Mesenchymal stem cell (in vitro differentiated cells and primary cell): Measurements from ENCODE around the gene DNAJC10.
"Not testable (repeated sequence)": the region's sequence is repeated elsewhere in the genome, so short reads cannot be mapped to it uniquely, and the experiment has no call there.

Source experiments
- DNase-seq: peaks from one replicate; pipeline ENCODE4 v3.0.0-alpha.2; 2013
- H2AFZ ChIP-seq: one replicate; pipeline ENCODE4 v1.6.1; 2013; ENCODE audit warnings: low read depth, mild to moderate bottlenecking, control low read depth, inconsistent platforms, low read length, moderate library complexity
- H2AK5ac ChIP-seq: 2 replicates; pipeline ENCODE4 v1.6.1; 2013; ENCODE audit warnings: low read length, moderate library complexity, mild to moderate bottlenecking, inconsistent platforms; ENCODE audit not compliant: severe bottlenecking
- H2BK120ac ChIP-seq: one replicate; pipeline ENCODE4 v1.6.1; 2013; ENCODE audit warnings: low read depth, mild to moderate bottlenecking, inconsistent platforms, low read length, moderate library complexity
- H2BK12ac ChIP-seq, 2 experiments: one replicate each; pipeline ENCODE4 v1.6.1; 2013; ENCODE audit warnings: inconsistent platforms in 2 of 2, low read length in 2 of 2, mild to moderate bottlenecking in 2 of 2, moderate library complexity in 2 of 2, control low read depth in 1 of 2
- H2BK15ac ChIP-seq: one replicate; pipeline ENCODE4 v1.6.1; 2013; ENCODE audit warnings: mild to moderate bottlenecking, low read depth, inconsistent platforms; ENCODE audit not compliant: poor library complexity, severe bottlenecking
- H2BK5ac ChIP-seq: 2 replicates; pipeline ENCODE4 v1.6.1; 2013; ENCODE audit warnings: low read depth, mild to moderate bottlenecking, low read length, control low read depth, inconsistent platforms; ENCODE audit not compliant: poor library complexity, severe bottlenecking
- H3K14ac ChIP-seq, 2 experiments: one replicate each; pipeline ENCODE4 v1.6.1; 2013; ENCODE audit warnings: inconsistent platforms in 2 of 2, low read length in 2 of 2, control low read depth in 1 of 2, mild to moderate bottlenecking in 1 of 2, moderate library complexity in 1 of 2
- H3K18ac ChIP-seq, 2 experiments: one replicate each; pipeline ENCODE4 v1.6.1; 2013; ENCODE audit warnings: inconsistent platforms in 2 of 2, low read length in 2 of 2, control low read depth in 1 of 2, low read depth in 1 of 2, mild to moderate bottlenecking in 1 of 2
- H3K23ac ChIP-seq, 2 experiments: one replicate each; pipeline ENCODE4 v1.6.1; 2013; ENCODE audit warnings: inconsistent platforms in 2 of 2, low read length in 2 of 2, mild to moderate bottlenecking in 2 of 2, moderate library complexity in 2 of 2, control low read depth in 1 of 2
- H3K27ac ChIP-seq: 2 replicates; pipeline ENCODE4 v1.5.1; 2013; ENCODE audit warnings: mild to moderate bottlenecking, moderate library complexity, low read length, control low read depth, inconsistent platforms; ENCODE audit not compliant: poor library complexity, severe bottlenecking
- H3K27me3 ChIP-seq, 2 experiments: 2 replicates each; pipeline versions ENCODE4 v1.6.1 to v1.7.0; 2013; ENCODE audit warnings: low read length in 2 of 2, mild to moderate bottlenecking in 2 of 2, moderate library complexity in 2 of 2, control low read depth in 1 of 2, inconsistent platforms in 1 of 2; ENCODE audit not compliant: control insufficient read depth in 1 of 2, insufficient read depth in 1 of 2
- H3K36me3 ChIP-seq, 2 experiments: 2 replicates each; pipeline versions ENCODE4 v1.6.1 to v1.7.0; 2013; ENCODE audit warnings: low read length in 2 of 2, control low read depth in 1 of 2, inconsistent platforms in 1 of 2, low read depth in 1 of 2, mild to moderate bottlenecking in 1 of 2; ENCODE audit not compliant: insufficient read depth in 2 of 2, control insufficient read depth in 1 of 2
- H3K4ac ChIP-seq, 2 experiments: one replicate each; pipeline ENCODE4 v1.6.1; 2013; ENCODE audit warnings: inconsistent platforms in 2 of 2, low read length in 2 of 2, mild to moderate bottlenecking in 2 of 2, moderate library complexity in 2 of 2, control low read depth in 1 of 2, low read depth in 1 of 2
- H3K4me1 ChIP-seq: 2 replicates; pipeline ENCODE4 v1.6.1; 2013; ENCODE audit warnings: low read depth, low read length, control low read depth; ENCODE audit not compliant: control insufficient read depth, insufficient read depth
- H3K4me2 ChIP-seq: 2 replicates; pipeline ENCODE4 v1.6.1; 2013; ENCODE audit warnings: low read length, mild to moderate bottlenecking, inconsistent platforms; ENCODE audit not compliant: poor library complexity, severe bottlenecking
- H3K4me3 ChIP-seq, 2 experiments: 2 replicates each; pipeline versions ENCODE4 v1.5.1 to v1.7.0; 2013; ENCODE audit warnings: low read length in 2 of 2, mild to moderate bottlenecking in 2 of 2, control low read depth in 1 of 2, low read depth in 1 of 2; ENCODE audit not compliant: insufficient read depth in 1 of 2
- H3K79me1 ChIP-seq: replicated peaks from 2 replicates; pipeline ENCODE4 v1.6.1; 2013; ENCODE audit warnings: mild to moderate bottlenecking, control low read depth, low read length, inconsistent platforms; ENCODE audit not compliant: poor library complexity, severe bottlenecking
- H3K9ac ChIP-seq: 2 replicates; pipeline ENCODE4 v1.7.0; 2013; ENCODE audit warnings: mild to moderate bottlenecking, low read length, moderate library complexity
- H3K9me3 ChIP-seq: 2 replicates; pipeline ENCODE4 v1.7.0; 2013; ENCODE audit warnings: mild to moderate bottlenecking, low read length; ENCODE audit not compliant: control insufficient read depth
- H4K8ac ChIP-seq: one replicate; pipeline ENCODE4 v1.6.1; 2013; ENCODE audit warnings: inconsistent platforms, mild to moderate bottlenecking, low read length, moderate library complexity
- H4K91ac ChIP-seq: one replicate; pipeline ENCODE4 v1.6.1; 2013; ENCODE audit warnings: mild to moderate bottlenecking, low read length, inconsistent platforms
- WGBS: methylation state at CpG from one replicate; pipeline ENCODE4 v1.1.7; 2013; ENCODE audit warnings: mixed read lengths; 5-methylcytosine and 5-hydroxymethylcytosine counted together

Gene DNAJC10

DNA sequence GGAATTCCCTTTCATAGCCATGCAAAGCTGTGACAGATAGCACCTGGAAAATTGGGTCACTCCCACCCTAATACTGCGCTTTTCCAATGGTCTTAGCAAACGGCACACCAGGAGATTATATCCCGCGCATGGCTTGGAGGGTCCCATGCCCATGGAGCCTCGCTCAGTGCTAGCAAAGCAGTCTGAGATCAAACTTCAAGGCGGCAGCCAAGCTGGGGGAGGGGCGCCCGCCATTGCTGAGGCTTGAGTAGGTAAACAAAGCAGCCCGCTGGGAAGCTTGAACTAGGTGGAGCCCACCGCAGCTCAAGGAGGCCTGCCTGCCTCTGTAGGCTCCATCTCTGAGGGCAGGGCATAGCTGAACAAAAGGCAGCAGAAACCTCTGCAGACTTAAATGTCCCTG, 29.3 kb upstream of the DNAJC10 start:
- H3K27me3 ChIP-seq, DNase-seq, H4K8ac ChIP-seq, H3K9me3 ChIP-seq, H2BK5ac ChIP-seq, H3K4me3 ChIP-seq, H3K18ac ChIP-seq, H2BK15ac ChIP-seq, H4K91ac ChIP-seq, H3K14ac ChIP-seq, H3K4me2 ChIP-seq, H3K23ac ChIP-seq, H3K79me1 ChIP-seq, H2BK120ac ChIP-seq, H3K27ac ChIP-seq, H3K36me3 ChIP-seq, H3K4ac ChIP-seq, H2AFZ ChIP-seq, H2BK12ac ChIP-seq, H3K9ac ChIP-seq, H3K4me1 ChIP-seq, H2AK5ac ChIP-seq: not testable (repeated sequence)
- 97% methylated on average over 10 of the region's 10 CpGs for WGBS

DNA sequence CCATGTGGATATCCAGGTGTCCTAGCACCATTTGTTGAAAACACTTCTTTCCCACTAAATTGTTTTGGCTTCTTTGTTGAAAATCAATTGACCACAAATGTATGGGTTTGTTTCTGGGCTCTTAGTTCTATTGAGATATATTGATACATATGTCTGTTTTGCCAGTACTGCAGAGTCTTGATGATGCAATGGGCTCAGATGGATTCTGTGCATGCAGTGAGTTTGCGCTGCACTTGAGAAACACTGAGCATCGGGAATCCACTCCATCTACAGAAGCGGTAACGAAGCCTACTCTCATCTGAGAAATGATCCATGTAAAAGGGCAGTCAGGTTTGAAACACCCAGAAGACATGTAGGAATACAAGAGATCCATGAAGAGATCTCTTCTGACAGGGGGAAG, 21.9 kb upstream of the DNAJC10 start:
- H4K8ac ChIP-seq, result no peak overlapping the region
- H2AFZ ChIP-seq, result no peak overlapping the region
- no peak overlapping the region for H3K27ac ChIP-seq
- H4K91ac ChIP-seq, result no peak overlapping the region
- no peaks in the 10 kb centered on the region for H3K27me3 ChIP-seq
- no peak overlapping the region for H3K9ac ChIP-seq
- H3K23ac ChIP-seq, result no peak overlapping the region
- DNase-seq, result no peak
- H3K79me1 ChIP-seq, result no peaks in the 10 kb centered on the region
- no peaks in the 10 kb centered on the region for H3K9me3 ChIP-seq
- no peak overlapping the region for H2AK5ac ChIP-seq
- no peak overlapping the region for H2BK120ac ChIP-seq
- no peak overlapping the region for H3K4me2 ChIP-seq
- no peak overlapping the region for H2BK5ac ChIP-seq
- 100% methylated on average over 4 of the region's 4 CpGs for WGBS
- no peaks in the 10 kb centered on the region for H3K4me1 ChIP-seq
- no peak overlapping the region for H3K4me3 ChIP-seq
- H2BK15ac ChIP-seq, result no peak overlapping the region
- H3K18ac ChIP-seq, result no peak overlapping the region
- no peak overlapping the region for H3K4ac ChIP-seq
- no peak overlapping the region for H2BK12ac ChIP-seq
- no peak overlapping the region for H3K14ac ChIP-seq
- H3K36me3 ChIP-seq, result no peaks in the 10 kb centered on the region

DNA sequence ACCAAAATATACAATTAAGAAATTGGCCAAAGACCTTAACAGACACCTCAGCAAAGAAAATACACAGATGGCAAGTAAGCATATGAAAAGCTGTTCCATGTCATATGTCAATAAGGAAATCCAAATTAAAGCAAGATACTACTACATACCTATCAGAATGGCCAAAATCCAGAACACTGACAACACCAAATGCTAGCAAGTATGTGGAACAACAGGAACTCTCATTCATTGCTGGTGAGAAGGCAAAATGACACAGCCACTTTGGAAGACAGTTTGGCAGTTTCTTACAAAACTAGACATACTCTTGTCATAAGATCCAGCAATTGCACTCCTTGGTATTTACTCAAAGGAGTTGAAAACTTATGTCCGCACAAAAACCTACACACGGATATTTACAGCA, 20.3 kb upstream of the DNAJC10 start:
- Histone ChIP-seq H3K36me3 (no peaks in the 10 kb centered on the region), H4K8ac (no peak overlapping the region), H3K18ac (no peak overlapping the region), H3K14ac (no peak overlapping the region), H2BK12ac (no peak overlapping the region), H3K4ac (no peak overlapping the region), H3K4me2 (no peak overlapping the region), H3K9me3 (no peaks in the 10 kb centered on the region), H3K27ac (no peak overlapping the region), H3K4me1 (no peaks in the 10 kb centered on the region), H2BK120ac (no peak overlapping the region), H2BK5ac (no peak overlapping the region), H3K23ac (no peak overlapping the region), H4K91ac (no peak overlapping the region), H2AK5ac (no peak overlapping the region), H2BK15ac (no peak overlapping the region), H3K79me1 (no peaks in the 10 kb centered on the region), H3K27me3 (no peaks in the 10 kb centered on the region), H2AFZ (no peak overlapping the region), H3K9ac (no peak overlapping the region), H3K4me3 (no peak overlapping the region)
- WGBS, result no CpG with 5 or more reads among the region's 2 CpGs
- DNase-seq, result no peak

DNA sequence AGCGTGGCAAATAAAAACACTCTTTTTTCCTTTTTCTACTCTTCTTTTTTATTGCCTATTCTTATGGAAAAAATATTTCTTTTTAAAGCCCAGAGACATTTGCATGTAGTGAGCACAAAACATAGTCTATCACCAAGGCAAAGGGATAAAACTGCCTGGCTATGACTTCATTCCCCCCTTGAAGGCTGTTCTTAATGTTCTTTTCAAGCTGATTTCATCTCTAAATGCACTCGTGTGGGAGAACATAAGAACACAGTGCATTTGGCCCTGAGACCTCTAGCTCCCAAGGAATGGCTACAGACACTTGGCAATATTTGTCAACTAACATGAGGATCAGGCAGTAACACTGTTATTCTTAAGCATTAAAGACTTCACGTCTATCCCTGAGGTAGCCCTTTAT, 17.4 kb upstream of the DNAJC10 start:
- Histone ChIP-seq H4K8ac (no peak overlapping the region), H3K14ac (no peak overlapping the region), H3K23ac (no peak overlapping the region), H3K4ac (no peak overlapping the region), H2BK15ac (no peak overlapping the region), H2BK12ac (no peak overlapping the region), H3K79me1 (no peaks in the 10 kb centered on the region), H2AFZ (no peak overlapping the region), H3K36me3 (no peaks in the 10 kb centered on the region), H3K4me1 (no peaks in the 10 kb centered on the region), H3K9ac (no peak overlapping the region), H3K9me3 (no peaks in the 10 kb centered on the region), H2BK120ac (no peak overlapping the region), H3K27ac (no peak overlapping the region), H3K27me3 (no peaks in the 10 kb centered on the region), H3K18ac (no peak overlapping the region), H3K4me2 (no peak overlapping the region), H2BK5ac (no peak overlapping the region), H4K91ac (no peak overlapping the region), H3K4me3 (no peak overlapping the region), H2AK5ac (no peak overlapping the region)
- 82% methylated on average over 2 of the region's 3 CpGs for WGBS
- DNase-seq, result no peak
